Neural cell (in vitro differentiated cells): ENCODE measurements around the gene MYO9A.

Source experiments
- CTCF ChIP-seq: fragments of 450-650 bp; IDR thresholded peaks from 2 replicates; pipeline ENCODE4 v1.5.1; 2014; ENCODE audit warnings: antibody characterized with exemption, mild to moderate bottlenecking, moderate library complexity; ENCODE audit not compliant: poor library complexity, severe bottlenecking
- EP300 ChIP-seq: fragments of 450-650 bp; conservative IDR thresholded peaks from 2 replicates; pipeline ENCODE4 v1.6.1; 2014; ENCODE audit warnings: antibody characterized with exemption, mild to moderate bottlenecking, moderate library complexity; ENCODE audit not compliant: poor library complexity, severe bottlenecking
- TAF1 ChIP-seq: IDR thresholded peaks from 2 replicates; pipeline ENCODE4 v1.6.1; 2012; ENCODE audit warnings: low read depth

GRCh38 chr15:72135719-72136118, 17.8 kb upstream of the MYO9A start:
- TF ChIP-seq CTCF: no peak
- peak; percentile 23 for TF ChIP-seq EP300
- TF ChIP-seq TAF1: no peak
